Measurements from ENCODE around the gene NEURL1.
A peak's percentile ranks its signal among the peaks of the same experiment; 100 is the strongest.

NEURL1 gene

DNA sequence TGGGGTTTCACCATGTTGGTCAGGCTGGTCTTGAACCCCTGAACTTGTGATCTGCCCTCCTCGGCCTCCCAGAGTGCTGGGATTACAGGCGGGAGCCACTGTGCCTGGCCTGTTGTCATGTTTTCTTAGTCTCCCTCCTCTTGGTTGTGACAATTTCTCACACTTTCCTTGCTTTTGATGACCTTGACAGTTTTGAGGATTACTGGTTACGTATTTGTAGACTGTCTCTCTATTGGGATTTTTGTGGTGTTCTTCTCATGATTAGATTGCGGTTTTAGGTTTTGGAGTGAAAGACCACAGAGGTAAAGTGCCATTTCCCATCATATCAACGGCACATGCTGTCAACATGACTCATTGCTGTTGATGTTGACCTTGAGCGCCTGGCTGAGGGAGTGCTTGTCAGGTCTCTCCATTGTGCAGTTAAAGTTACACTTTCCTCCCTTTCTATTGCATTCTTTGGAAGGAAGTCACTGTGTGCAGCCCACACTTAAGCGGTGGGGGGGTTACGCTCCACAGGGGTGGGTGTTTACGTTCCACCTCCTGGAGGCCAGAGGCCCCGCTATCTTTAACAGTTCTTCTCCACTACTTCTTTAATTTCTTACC is 10.8 kb downstream of the NEURL1 start:
- DNase-seq (ENCODE audit: low spot score) = peak; percentile 50
- TF ChIP-seq, protein P1, sequence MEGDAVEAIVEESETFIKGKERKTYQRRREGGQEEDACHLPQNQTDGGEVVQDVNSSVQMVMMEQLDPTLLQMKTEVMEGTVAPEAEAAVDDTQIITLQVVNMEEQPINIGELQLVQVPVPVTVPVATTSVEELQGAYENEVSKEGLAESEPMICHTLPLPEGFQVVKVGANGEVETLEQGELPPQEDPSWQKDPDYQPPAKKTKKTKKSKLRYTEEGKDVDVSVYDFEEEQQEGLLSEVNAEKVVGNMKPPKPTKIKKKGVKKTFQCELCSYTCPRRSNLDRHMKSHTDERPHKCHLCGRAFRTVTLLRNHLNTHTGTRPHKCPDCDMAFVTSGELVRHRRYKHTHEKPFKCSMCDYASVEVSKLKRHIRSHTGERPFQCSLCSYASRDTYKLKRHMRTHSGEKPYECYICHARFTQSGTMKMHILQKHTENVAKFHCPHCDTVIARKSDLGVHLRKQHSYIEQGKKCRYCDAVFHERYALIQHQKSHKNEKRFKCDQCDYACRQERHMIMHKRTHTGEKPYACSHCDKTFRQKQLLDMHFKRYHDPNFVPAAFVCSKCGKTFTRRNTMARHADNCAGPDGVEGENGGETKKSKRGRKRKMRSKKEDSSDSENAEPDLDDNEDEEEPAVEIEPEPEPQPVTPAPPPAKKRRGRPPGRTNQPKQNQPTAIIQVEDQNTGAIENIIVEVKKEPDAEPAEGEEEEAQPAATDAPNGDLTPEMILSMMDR (IDR thresholded peaks at IDR 0.05; ENCODE audit: extremely low read depth, insufficient read depth, missing control alignments) = no peak
- in situ Hi-C loops (cut with MboI; ENCODE audit: low pct_unique_long_range_greater_than_20kb, low sequenced_read_pairs, unreplicated experiment) = no loop called here

GRCh38 chr10:103506061-103506460 is 12.6 kb downstream of the NEURL1 start:
- DNase-seq (ENCODE audit: low spot score) = no peak
- in situ Hi-C loops (cut with MboI; ENCODE audit: low pct_unique_long_range_greater_than_20kb, low sequenced_read_pairs, unreplicated experiment) = no loop called here
- TF ChIP-seq, protein P1 (IDR thresholded peaks at IDR 0.05; ENCODE audit: extremely low read depth, insufficient read depth, missing control alignments) = no peak

DNA sequence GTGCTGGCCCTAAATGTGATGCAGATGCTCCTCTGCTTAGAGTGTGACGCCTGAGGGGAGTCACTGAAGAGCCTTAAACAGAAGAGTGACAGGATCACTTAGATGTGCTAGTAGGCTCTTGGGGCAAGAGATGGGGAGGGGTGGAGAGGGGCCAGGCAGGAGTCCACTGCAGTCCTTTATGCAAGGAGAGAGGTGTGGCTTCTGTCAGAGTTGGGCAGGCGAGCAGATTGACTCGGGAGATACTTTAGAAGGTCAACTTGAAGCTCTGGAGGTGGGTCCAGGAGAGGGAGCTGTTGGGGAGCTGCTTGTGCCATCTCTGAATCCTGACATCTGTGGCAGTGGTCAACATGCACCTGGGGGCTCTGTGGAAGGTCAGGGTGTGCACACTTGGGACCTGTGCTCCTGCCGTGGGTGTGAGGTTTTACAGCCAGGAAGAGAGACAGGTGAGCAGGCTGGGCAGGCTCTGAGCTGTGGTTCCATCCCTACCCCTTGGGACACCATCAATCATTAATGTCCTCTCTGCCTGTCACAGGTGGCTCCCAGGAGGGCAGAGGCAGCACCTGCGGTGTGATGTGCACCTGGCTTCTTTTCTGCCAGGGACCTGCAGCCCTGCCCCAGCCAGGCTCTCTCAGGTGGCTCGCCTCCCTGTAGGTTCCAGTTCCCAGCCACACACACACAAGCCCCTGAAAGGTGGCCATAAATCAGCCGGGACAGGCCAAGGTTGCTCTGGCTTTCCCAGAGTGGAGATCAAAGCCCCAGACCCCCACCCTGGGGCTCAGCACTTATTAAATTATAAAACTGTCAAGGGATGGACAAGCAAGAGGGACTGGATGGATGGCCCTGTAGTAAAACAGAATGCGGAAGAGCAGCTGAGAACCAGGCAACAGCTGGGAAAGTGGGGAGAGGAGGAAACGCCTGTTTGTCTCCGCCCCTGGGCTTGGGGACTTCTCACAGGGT is 14.0 kb downstream of the NEURL1 start:
- in situ Hi-C loops (cut with MboI; ENCODE audit: low pct_unique_long_range_greater_than_20kb, low sequenced_read_pairs, unreplicated experiment) = no loop called here
- no peak for DNase-seq (ENCODE audit: low spot score)
- TF ChIP-seq, protein P1 (IDR thresholded peaks at IDR 0.05; ENCODE audit: extremely low read depth, insufficient read depth, missing control alignments) = peak; percentile 27

DNA sequence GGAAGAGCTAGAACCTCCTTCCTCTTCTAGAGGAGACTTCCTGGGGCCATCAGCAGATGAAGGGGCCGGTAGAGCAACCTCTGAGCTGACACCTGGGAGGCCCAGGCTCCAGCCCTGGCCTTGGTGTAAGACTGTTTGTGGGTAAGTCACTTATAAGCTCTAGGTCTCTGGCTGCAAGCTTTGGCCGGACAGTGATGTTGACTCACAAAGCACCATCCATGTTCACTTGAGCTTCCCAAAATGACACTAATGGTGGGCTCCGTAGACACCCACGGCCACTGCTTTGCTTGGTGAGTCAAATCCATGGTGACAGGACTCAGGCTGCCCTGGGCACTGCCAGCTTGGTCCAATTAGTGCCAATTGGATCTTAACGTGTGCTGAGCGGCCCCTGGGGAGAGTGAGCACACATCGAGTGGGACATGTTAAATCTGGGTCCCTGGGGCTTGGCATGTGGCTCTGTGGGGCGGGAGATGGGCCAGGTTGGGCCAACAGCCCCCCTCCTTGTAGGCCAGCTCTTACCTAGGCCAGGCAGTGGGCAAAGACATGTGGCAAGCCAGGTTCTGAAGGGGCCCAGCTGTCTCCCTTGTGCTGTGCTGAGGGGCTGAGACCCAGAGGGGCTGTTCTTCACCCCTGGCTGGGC is 16.7 kb downstream of the NEURL1 start:
- in situ Hi-C loops (cut with MboI; ENCODE audit: low pct_unique_long_range_greater_than_20kb, low sequenced_read_pairs, unreplicated experiment) = no loop called here
- TF ChIP-seq, protein P1 (IDR thresholded peaks at IDR 0.05; ENCODE audit: extremely low read depth, insufficient read depth, missing control alignments) = no peak
- DNase-seq (ENCODE audit: low spot score) = no peak

DNA sequence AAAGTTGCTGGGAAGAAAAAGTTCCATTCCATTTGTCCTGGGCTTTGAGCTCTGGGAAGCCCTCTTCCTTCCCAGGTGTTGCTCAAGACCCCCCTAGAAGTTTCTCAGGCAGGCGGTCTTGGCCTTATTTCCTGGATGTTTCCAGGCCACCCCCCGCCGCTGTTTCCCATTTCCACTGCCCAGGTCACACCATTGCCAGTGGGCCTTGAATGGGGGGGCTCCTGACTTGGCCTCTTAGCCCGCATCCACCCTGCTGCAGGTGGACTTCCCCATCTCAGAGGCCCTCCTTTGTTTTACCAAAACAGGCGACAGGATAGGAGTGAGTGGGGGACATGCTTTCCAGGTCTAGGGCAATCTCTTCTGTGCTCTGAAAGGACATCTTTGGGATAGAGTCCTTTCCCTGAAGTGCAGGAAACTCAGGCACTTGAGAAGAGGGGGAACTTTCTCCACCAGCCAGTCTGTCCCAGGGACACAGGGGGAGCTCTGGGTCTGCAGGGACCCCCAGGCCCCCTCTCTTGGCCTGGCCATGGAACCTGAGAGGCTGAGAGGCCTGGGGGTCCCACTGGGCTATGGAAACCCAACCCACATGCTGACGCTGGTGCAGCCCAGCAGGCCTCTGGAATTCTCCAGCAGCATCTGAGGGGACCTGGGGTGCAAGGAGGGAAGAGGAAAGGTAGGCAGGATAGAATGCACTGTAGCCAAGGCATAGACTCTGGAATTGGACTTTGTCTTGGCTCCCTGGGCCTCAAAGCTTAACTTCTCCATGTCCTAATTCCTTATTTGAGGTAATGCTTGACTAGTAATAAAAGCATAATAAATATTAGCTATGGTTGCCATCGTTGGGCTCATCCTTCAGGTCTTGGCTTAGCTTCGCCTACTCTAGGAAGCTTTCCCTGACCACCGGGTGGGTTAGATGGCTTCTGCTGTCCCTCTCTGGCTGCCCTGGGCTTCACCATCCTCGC is 17.6 kb downstream of the NEURL1 start:
- TF ChIP-seq, protein P1 (IDR thresholded peaks at IDR 0.05; ENCODE audit: extremely low read depth, insufficient read depth, missing control alignments) = no peak
- in situ Hi-C loops (cut with MboI; ENCODE audit: low pct_unique_long_range_greater_than_20kb, low sequenced_read_pairs, unreplicated experiment) = no loop called here
- DNase-seq (ENCODE audit: low spot score) = no peak

Measured in GM13977 (cell line).